Epithelial cell of proximal tubule (primary cell): Measurements from ENCODE around the gene ZWILCH. TPM values are rescaled to one million over a fixed set of nuclear protein-coding genes. Genes with fewer than 3 reads are reported as not detected.
"Not testable (repeated sequence)": the region's sequence is repeated elsewhere in the genome, so short reads cannot be mapped to it uniquely, and the experiment has no call there.

Experiments used
- DNase-seq: peaks from one replicate; pipeline ENCODE4 v3.0.0-alpha.2; 2011; ENCODE audit warnings: low read depth
- H3K4me3 ChIP-seq: 2 replicates; pipeline ENCODE4 v1.5.1; 2011; ENCODE audit warnings: low read depth, mild to moderate bottlenecking, low read length
- total RNA-seq: library from RNA; depleted of rRNA; stranded (reverse); fragments of >200 nt; gene quantifications from 2 replicates; pipeline ENCODE4 v1.2.3, GENCODE V29; 2015
- TF ChIP-seq, protein P1 (sequence below): conservative IDR thresholded peaks from 2 replicates; pipeline ENCODE4 v1.5.1; 2012; ENCODE audit warnings: low read depth, mild to moderate bottlenecking, low read length

The ZWILCH gene
- total RNA-seq, 1 donor from 2014 or later = 30.6 TPM

DNA sequence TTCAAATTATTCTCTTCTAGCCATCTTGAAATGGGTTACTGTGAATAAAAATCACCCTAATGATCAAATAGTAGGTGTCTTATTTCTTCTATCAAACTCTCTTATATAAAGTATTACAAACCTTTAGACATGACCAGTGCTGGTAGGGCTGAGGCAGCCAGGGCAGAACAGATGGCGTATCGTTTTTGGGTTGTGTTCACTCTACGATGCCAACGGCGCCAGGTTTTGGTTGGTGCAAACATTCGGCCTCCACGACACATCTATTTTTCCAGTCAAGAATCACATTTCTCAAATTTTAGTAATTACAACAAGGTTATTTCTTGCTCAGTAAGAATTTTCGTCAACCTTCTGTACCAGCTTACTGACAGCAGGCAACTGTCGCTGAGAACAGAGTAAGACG lies 2.6 kb upstream of the ZWILCH start:
- peak overlapping the region; percentile 62 for H3K4me3 ChIP-seq
- TF ChIP-seq, protein P1, sequence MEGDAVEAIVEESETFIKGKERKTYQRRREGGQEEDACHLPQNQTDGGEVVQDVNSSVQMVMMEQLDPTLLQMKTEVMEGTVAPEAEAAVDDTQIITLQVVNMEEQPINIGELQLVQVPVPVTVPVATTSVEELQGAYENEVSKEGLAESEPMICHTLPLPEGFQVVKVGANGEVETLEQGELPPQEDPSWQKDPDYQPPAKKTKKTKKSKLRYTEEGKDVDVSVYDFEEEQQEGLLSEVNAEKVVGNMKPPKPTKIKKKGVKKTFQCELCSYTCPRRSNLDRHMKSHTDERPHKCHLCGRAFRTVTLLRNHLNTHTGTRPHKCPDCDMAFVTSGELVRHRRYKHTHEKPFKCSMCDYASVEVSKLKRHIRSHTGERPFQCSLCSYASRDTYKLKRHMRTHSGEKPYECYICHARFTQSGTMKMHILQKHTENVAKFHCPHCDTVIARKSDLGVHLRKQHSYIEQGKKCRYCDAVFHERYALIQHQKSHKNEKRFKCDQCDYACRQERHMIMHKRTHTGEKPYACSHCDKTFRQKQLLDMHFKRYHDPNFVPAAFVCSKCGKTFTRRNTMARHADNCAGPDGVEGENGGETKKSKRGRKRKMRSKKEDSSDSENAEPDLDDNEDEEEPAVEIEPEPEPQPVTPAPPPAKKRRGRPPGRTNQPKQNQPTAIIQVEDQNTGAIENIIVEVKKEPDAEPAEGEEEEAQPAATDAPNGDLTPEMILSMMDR = no peak
- no peak for DNase-seq

DNA sequence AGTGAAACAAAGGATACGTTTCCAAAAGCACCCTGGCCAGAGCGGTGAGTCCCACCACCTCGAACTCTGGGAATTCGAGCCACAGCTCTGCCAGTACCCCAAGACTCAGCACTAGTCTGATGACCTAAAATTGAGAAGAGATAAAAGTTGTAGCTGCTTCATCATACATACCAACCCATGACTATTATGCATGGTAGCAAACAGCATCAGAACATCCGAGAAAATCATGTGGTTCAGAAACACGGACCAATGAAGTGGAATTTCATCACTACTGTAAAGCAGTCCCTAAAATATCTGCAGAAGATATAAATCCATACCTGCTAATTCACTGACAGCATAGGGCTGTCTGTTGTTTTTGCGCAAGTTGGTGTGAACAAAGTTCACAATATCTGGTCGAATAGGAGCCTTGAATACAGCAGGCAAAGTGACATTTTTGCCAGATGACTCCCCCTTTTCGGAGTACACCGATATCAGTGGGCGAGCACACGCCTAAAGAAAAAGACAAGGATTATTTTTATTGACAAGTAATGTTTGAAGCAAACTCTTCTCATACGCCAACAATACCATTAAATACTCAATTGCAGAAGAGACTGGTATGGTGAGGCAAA lies 2.0 kb upstream of the ZWILCH start:
- DNase-seq = not testable (repeated sequence)

DNA sequence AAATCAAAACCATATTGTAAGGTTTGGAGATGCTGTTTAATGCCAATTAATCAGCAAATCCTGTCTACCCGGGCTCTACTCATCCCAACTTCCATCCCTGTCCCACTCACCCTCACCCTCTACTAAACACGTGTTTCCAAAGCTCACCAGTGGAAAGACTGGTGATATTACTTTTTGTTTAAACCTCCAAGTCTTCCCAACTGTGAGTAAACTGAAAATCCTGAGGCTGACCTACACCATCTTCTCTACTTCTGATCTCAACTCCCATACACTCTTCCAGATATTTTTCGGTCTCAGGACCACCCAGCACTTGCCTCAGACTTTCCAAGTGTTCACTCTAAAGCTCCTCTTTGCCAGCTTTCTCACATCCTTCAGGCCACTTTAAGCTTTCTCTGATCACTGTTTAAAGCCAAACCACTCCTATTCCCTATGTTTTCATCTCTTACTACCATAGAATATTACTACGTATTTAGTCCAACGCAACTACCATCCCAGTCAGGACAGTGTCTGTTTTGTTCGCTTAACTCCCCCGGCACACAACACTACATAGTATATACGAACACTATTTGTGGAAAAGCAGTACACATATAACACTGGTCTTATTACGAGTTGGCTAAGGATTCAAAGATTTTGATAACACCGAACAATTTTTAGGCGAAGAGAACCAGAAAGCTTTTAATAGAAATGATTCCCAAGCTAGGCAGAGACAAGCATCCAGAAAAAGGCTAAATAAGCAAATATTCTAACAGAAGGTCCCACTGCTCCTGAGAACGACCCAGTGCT lies 1.2 kb upstream of the ZWILCH start:
- H3K4me3 ChIP-seq = peak overlapping the region; percentile 62
- no peak for DNase-seq
- TF ChIP-seq, protein P1 = no peak

More for the DNA sequence above, 2.0 kb upstream of the ZWILCH start:
- peak overlapping the region; percentile 62 for H3K4me3 ChIP-seq

DNA sequence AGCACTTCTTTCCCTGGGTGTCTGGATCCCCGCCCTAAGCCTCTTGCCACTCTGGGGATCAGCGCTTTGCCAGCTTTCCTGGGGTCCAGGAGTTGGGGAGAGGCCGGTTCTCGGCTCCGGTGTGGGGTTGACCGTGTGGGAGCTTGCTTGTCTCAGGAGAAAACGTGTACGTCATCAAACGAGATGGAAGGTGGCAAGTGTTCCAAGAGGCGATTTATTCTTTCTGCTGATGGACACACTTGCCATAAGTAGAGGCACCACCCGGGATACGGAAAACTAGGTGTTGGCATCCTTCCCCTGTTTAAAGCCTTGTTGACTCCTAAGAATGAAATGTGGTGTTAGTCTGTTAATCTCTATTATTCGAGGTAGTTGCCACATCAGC lies 295 bp downstream of the ZWILCH start:
- H3K4me3 ChIP-seq = peak overlapping the region; percentile 62
- peak; percentile 23 for DNase-seq
- TF ChIP-seq, protein P1 = no peak

DNA sequence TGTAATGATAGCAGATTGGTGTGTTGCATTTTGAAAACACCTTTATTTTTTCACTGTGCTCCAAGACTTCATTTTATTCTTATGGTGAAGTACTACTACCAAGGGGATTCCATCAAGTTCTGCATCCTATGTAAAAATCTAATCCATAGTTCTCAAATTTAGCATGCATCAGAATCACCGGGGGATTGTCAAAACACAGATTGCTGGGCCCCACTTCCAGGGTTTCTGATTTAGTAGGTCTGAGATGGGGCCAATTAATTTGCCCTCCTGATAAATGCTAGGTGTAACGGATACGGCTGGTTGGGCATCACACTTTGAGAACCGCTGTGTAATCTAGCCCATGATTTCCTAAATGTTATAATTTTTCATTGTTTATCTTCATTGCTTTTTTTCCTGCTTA lies 692 bp downstream of the ZWILCH start:
- TF ChIP-seq, protein P1 = no peak
- DNase-seq = no peak
- peak overlapping the region; percentile 62 for H3K4me3 ChIP-seq

DNA sequence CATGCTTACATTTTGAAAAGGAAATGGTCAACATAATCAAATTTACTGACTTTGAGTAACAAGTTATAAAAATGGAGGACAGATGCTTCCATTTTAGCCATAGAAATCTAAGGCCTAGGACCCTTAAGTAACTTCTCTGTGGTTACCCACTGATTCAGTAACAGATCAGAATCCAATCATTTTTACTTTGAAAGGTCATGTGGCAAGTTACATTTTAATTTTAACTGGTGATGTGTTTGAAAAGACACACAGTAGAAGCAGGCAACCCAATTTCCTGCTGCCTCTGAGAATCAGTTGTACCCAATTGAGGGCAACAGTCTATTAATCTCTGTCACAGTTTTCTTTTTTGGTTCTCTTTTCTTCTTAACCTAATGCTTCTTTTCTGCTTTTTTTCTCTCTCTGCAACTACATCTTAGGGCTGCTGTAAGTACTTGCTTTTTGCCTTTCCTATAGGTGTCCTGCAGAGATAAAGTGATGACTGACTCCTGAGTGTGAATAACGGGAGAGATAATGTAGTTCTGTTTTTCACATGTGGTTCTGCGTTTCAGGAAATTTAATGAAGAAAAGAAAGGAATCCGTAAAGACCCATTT lies 3.3 kb downstream of the ZWILCH start:
- TF ChIP-seq, protein P1 = no peak
- no peak overlapping the region for H3K4me3 ChIP-seq
- DNase-seq = peak; percentile 19

DNA sequence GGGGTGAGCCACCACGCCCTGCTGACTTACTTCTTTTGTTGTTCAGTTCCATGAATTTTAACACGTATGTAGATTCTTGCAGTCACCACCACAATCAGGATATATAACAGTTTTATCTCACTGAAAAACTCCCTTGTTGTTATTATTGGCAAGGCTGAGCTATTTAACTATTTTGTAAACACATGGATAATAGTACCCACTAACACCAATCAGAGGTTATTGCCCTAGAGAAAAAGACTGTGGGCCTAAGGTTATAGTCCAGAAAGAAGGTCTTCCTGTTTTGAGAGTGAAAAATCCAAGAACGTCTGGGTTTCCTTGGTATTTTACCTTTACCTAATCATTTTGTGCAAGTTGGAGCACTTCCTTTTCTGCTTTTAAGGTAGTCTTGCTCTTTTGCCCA lies 9.5 kb downstream of the ZWILCH start:
- no peak overlapping the region for H3K4me3 ChIP-seq
- TF ChIP-seq, protein P1 = no peak
- DNase-seq = no peak
